MM.1S (cell line): ENCODE data around the gene AMT.

Experiments
- CTCF ChIP-seq: fragments of 300-600 bp; sonication (generic); IDR thresholded peaks from 2 replicates; pipeline ENCODE4 v1.5.1; 2016; ENCODE audit warnings: antibody characterized with exemption, low read length, mixed read lengths
- EZH2 ChIP-seq: fragments of 300-600 bp; sonication (generic); optimal IDR thresholded peaks from 2 replicates; pipeline ENCODE3; 2017; ENCODE audit warnings: low read depth, mild to moderate bottlenecking, antibody characterized with exemption, low read length, mixed read lengths
- EZH2phosphoT487 ChIP-seq: fragments of 300-600 bp; sonication (generic); IDR thresholded peaks from 2 replicates; pipeline ENCODE4 v1.6.1; 2018; ENCODE audit warnings: antibody characterized with exemption, low read length

- no peak for TF ChIP-seq EZH2
- TF ChIP-seq CTCF: no peak
- TF ChIP-seq EZH2phosphoT487: no peak
These were observed 39.3 kb upstream of the AMT start for GRCh38 chr3:49461443-49462171.
